Lung (tissue), 12 donors: Measurements from ENCODE around the gene SMYD2. TPM values are rescaled to one million over a fixed set of nuclear protein-coding genes. Genes with fewer than 3 reads are reported as not detected.

ENCODE experiments used
- ATAC-seq: fragments of 200-7000 bp; cut with Tn5 transposase; one replicate; pipeline ENCODE4 v1.9.1; 2020; ENCODE audit warnings: moderate number of reproducible peaks; ENCODE audit not compliant: insufficient read depth, low FRiP score
- DNase-seq, 3 donors: peaks; one replicate each; pipeline ENCODE4 v3.0.0-alpha.2; 2013 to 2017
- H3K27ac ChIP-seq, 2 donors: one replicate each; pipeline ENCODE4 v1.5.1; 2013; ENCODE audit warnings: mild to moderate bottlenecking in 2 of 2, moderate library complexity in 2 of 2, control low read depth in 1 of 2, inconsistent platforms in 1 of 2, low read depth in 1 of 2, low read length in 1 of 2
- H3K27me3 ChIP-seq, 3 donors: one replicate each; pipeline ENCODE4 v1.5.1; 2013; ENCODE audit warnings: low read length in 2 of 3; ENCODE audit not compliant: control insufficient read depth in 3 of 3, insufficient read depth in 3 of 3
- H3K36me3 ChIP-seq, 4 donors: one replicate each; pipeline ENCODE4 v1.5.1; 2013; ENCODE audit warnings: low read length in 4 of 4, mild to moderate bottlenecking in 1 of 4, moderate library complexity in 1 of 4; ENCODE audit not compliant: control insufficient read depth in 4 of 4, insufficient read depth in 4 of 4
- H3K4me1 ChIP-seq, 5 donors: one replicate each; pipeline ENCODE4 v1.5.1; 2013; ENCODE audit warnings: low read length in 5 of 5, mild to moderate bottlenecking in 2 of 5, moderate library complexity in 1 of 5; ENCODE audit not compliant: control insufficient read depth in 5 of 5, insufficient read depth in 5 of 5
- H3K4me3 ChIP-seq: one replicate; pipeline ENCODE4 v1.5.1; 2013; ENCODE audit warnings: mild to moderate bottlenecking, control low read depth, moderate library complexity
- H3K9ac ChIP-seq, 2 donors: one replicate each; pipeline ENCODE4 v1.5.1; 2013; ENCODE audit warnings: low read length in 2 of 2, control low read depth in 1 of 2; ENCODE audit not compliant: insufficient read depth in 1 of 2
- H3K9me3 ChIP-seq, 4 donors: one replicate each; pipeline ENCODE4 v1.5.1; 2013; ENCODE audit warnings: low read length in 3 of 4, mild to moderate bottlenecking in 1 of 4, moderate library complexity in 1 of 4; ENCODE audit not compliant: control insufficient read depth in 4 of 4, insufficient read depth in 3 of 4
- CTCF ChIP-seq: IDR thresholded peaks from 2 replicates; pipeline ENCODE4 v1.5.1; 2012; ENCODE audit warnings: mild to moderate bottlenecking; ENCODE audit errors: control extremely low read depth, extremely low read depth
- WGBS, 2 donors: extraction: QIAGEN DNeasy Blood & Tissue Kit; methylation state at CpG; one replicate each; pipeline ENCODE4 v1.1.7; 2013; 5-methylcytosine and 5-hydroxymethylcytosine counted together
- polyA plus RNA-seq, 2 donors: library from polyadenylated mRNA; stranded (reverse); fragments of 200-250 nt; gene quantifications; one replicate each; pipeline ENCODE4 v1.2.1, GENCODE V29; 2013
- total RNA-seq, 2 donors: library from RNA; depleted of rRNA in 1 of 2; stranded (reverse); fragments of >200 nt in 1 of 2; gene quantifications; one replicate each; pipeline ENCODE4 v1.2.1, GENCODE V29; 2014 to 2021
- donor health status: control.
- donor health status: control.
- donor health status: Bipolar disorder and iron deficiency.
- donor health status: healthy.
- donor health status: DM: yes; HTN: yes; CAD: no.

The SMYD2 gene
- total and polyA plus RNA-seq, 4 donors, result 20.6 to 48.6 (median 28.2) TPM

GRCh38 chr1:214328770-214329469 is 48.0 kb downstream of the SMYD2 start:
- H3K9me3 ChIP-seq, result no peaks in the 10 kb centered on the region
- 65 to 67% methylated on average over 11 of the region's 11 CpGs for WGBS, 2 donors
- H3K36me3 ChIP-seq, result peaks cover 2 to 24% (median 17%) of the 10 kb centered on the region in 4 donors
- peaks cover 0 to 3% (median 0%) of the 10 kb centered on the region in 5 donors for H3K4me1 ChIP-seq
- DNase-seq (peak; percentile 78 to 86 (median 80)), ATAC-seq (peak; percentile 91)
- H3K27ac ChIP-seq, result peak overlapping the region in 1 of 2 donors; percentile 80
- H3K4me3 ChIP-seq, result no peak overlapping the region
- H3K27me3 ChIP-seq, result no peaks in the 10 kb centered on the region
- no peak overlapping the region for H3K9ac ChIP-seq
- TF ChIP-seq CTCF, result peak; percentile 93

- peaks cover 7 to 29% (median 19%) of the 10 kb centered on the region in 4 donors for H3K36me3 ChIP-seq
- 88 to 90% methylated on average over 20 of the region's 20 CpGs for WGBS, 2 donors
- H3K27ac ChIP-seq, result no peak overlapping the region
- ATAC-seq (no peak), DNase-seq (peak in 2 of 3 donors; percentile 45 to 51)
- H3K9me3 ChIP-seq, result no peaks in the 10 kb centered on the region
- peaks cover 0 to 3% (median 0%) of the 10 kb centered on the region in 5 donors for H3K4me1 ChIP-seq
- no peak overlapping the region for H3K9ac ChIP-seq
- no peak overlapping the region for H3K4me3 ChIP-seq
- no peak for TF ChIP-seq CTCF
- no peaks in the 10 kb centered on the region for H3K27me3 ChIP-seq
Observed at GRCh38 chr1:214329470-214330220, 48.7 kb downstream of the SMYD2 start.

DNA sequence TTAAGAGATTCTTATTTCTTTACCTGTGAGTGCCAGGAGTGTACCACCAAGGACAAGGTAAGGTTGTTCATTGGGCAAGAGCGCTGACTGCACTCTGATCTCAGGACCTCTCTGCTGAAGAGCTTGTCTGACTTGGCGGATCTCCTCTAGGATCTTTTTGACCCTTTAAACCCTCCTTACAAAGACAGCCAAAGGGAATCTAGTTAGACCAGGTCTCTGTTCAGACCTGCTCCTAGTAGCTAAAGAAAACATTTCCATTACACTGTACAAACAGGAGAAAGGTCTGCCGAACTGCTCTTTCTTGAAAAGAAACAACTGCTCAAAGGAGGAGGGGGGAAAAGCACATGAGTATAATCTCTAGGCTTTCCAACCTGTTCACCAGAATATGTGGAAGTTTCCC is 49.3 kb downstream of the SMYD2 start:
- peaks cover 0 to 3% (median 0%) of the 10 kb centered on the region in 5 donors for H3K4me1 ChIP-seq
- H3K9me3 ChIP-seq, result no peaks in the 10 kb centered on the region
- H3K27me3 ChIP-seq, result no peaks in the 10 kb centered on the region
- WGBS, 2 donors, result 84 to 86% methylated on average over 3 of the region's 3 CpGs
- no peak for TF ChIP-seq CTCF
- no peak overlapping the region for H3K4me3 ChIP-seq
- ATAC-seq (no peak), DNase-seq (no peak)
- no peak overlapping the region for H3K9ac ChIP-seq
- peak overlapping the region in 1 of 2 donors; percentile 37 for H3K27ac ChIP-seq
- peaks cover 7 to 28% (median 17%) of the 10 kb centered on the region in 4 donors for H3K36me3 ChIP-seq
